Ovary (tissue), 3 donors: ENCODE results near the gene KLHL12.

Experiments
- EP300 ChIP-seq: sonication (generic); formaldehyde crosslinking; IDR thresholded peaks from one replicate; pipeline ENCODE4 v1.6.1; 2017; ENCODE audit warnings: antibody characterized with exemption
- TF ChIP-seq, protein P1 (sequence below), 3 donors: fragments of 450-650 bp in 2 of 3; fragments of 200-600 bp in 1 of 3; IDR thresholded peaks; one replicate each; pipeline versions ENCODE4 v1.5.1 to v1.8.0; 2016 to 2022; ENCODE audit warnings: antibody characterized with exemption in 3 of 3, mild to moderate bottlenecking in 1 of 3
- donor health status: DM: no; HTN: no; CAD: no.

DNA sequence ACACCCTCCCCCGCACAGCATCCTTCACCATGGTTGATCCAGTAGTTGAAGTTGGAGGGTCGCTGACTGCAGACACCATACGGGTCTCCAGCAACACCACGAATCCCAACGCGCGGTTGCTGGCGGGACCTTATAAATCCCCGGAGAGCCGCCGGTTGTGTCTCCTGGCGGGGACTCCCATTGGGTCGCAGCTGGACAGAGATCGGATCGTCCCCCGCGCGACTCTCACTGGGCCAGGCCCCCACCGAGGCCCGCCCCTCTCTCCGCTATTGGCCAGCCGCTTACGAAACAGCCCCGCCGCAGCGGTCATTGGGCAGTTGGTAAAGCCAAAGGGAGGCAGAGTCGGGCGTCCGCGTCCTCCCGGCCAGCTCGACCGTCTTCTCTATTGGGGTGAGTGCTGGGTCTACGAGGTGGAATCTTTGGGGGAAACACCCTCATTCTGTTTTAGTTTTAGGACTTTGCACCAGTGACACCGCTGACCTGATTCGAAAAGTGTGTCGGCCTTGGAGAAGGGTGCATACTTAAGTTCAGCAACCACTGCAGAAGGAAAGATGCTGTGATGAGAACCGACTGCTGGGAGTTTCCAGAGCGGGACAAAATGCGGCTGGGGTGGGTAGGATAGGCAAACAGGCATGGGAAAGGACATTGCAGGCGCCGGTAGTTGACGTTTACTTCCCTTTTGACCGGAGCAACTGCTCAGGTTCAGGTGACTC lies 65.5 kb downstream of the KLHL12 start:
- TF ChIP-seq, protein P1, sequence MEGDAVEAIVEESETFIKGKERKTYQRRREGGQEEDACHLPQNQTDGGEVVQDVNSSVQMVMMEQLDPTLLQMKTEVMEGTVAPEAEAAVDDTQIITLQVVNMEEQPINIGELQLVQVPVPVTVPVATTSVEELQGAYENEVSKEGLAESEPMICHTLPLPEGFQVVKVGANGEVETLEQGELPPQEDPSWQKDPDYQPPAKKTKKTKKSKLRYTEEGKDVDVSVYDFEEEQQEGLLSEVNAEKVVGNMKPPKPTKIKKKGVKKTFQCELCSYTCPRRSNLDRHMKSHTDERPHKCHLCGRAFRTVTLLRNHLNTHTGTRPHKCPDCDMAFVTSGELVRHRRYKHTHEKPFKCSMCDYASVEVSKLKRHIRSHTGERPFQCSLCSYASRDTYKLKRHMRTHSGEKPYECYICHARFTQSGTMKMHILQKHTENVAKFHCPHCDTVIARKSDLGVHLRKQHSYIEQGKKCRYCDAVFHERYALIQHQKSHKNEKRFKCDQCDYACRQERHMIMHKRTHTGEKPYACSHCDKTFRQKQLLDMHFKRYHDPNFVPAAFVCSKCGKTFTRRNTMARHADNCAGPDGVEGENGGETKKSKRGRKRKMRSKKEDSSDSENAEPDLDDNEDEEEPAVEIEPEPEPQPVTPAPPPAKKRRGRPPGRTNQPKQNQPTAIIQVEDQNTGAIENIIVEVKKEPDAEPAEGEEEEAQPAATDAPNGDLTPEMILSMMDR (IDR thresholded peaks at IDR 0.05): no peak
- no peak for TF ChIP-seq EP300
